GM12875 (cell line): ENCODE measurements around the gene LRP10.
A peak's percentile ranks its signal among the peaks of the same experiment; 100 is the strongest.

ENCODE experiments used
- H3K4me3 ChIP-seq: one replicate; pipeline ENCODE4 v1.5.1; 2011; ENCODE audit warnings: low read depth, low read length, control low read depth
- CTCF ChIP-seq: IDR thresholded peaks from 2 replicates; pipeline ENCODE4 v1.5.1; 2011; ENCODE audit warnings: low read depth, mild to moderate bottlenecking, control low read depth, inconsistent platforms, low read length, moderate library complexity, borderline replicate concordance; ENCODE audit not compliant: insufficient read depth

LRP10 gene

GRCh38 chr14:22887260-22887989 lies 15.9 kb downstream of the LRP10 start:
- peak overlapping the region; percentile 45 for H3K4me3 ChIP-seq
- no peak for TF ChIP-seq CTCF

GRCh38 chr14:22887990-22888378 lies 16.4 kb downstream of the LRP10 start:
- no peak for TF ChIP-seq CTCF
- peak overlapping the region; percentile 32 for H3K4me3 ChIP-seq

GRCh38 chr14:22888662-22889061 lies 17.1 kb downstream of the LRP10 start:
- TF ChIP-seq CTCF = no peak
- H3K4me3 ChIP-seq = no peak overlapping the region

- no peak for TF ChIP-seq CTCF
- no peak overlapping the region for H3K4me3 ChIP-seq
Observed at GRCh38 chr14:22890416-22890815, 18.9 kb downstream of the LRP10 start.

GRCh38 chr14:22892488-22892887 lies 20.9 kb downstream of the LRP10 start:
- no peak overlapping the region for H3K4me3 ChIP-seq
- TF ChIP-seq CTCF = no peak

- no peak for TF ChIP-seq CTCF
- H3K4me3 ChIP-seq = no peak overlapping the region
Observed at GRCh38 chr14:22893706-22894105, 22.2 kb downstream of the LRP10 start.

GRCh38 chr14:22895402-22895801 lies 23.9 kb downstream of the LRP10 start:
- H3K4me3 ChIP-seq = no peak overlapping the region
- TF ChIP-seq CTCF = no peak
